ENCODE measurements around the gene IRGC. TPM values are rescaled to one million over a fixed set of nuclear protein-coding genes. Genes with fewer than 3 reads are reported as not detected.

Gene IRGC
- total and polyA plus RNA-seq, 2 of the 13 experiments (the other 11 are each of a cell fraction or from before 2014, with no cell fraction given): not detected

- TF ChIP-seq, protein P1, sequence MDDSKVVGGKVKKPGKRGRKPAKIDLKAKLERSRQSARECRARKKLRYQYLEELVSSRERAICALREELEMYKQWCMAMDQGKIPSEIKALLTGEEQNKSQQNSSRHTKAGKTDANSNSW (CRISPR knock-in tag; IDR thresholded peaks at IDR 0.05; ENCODE audit: borderline replicate concordance): no peak
- TF ChIP-seq FOSL1 (CRISPR knock-in tag; IDR thresholded peaks at IDR 0.05; ENCODE audit: borderline replicate concordance): no peak
- TF ChIP-seq, protein P2, sequence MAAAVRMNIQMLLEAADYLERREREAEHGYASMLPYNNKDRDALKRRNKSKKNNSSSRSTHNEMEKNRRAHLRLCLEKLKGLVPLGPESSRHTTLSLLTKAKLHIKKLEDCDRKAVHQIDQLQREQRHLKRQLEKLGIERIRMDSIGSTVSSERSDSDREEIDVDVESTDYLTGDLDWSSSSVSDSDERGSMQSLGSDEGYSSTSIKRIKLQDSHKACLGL (CRISPR knock-in tag; IDR thresholded peaks at IDR 0.05): no peak
- no peak for TF ChIP-seq NCOA1 (CRISPR knock-in tag; IDR thresholded peaks at IDR 0.05)
- TF ChIP-seq PAX8 (CRISPR knock-in tag; IDR thresholded peaks at IDR 0.05; ENCODE audit: borderline replicate concordance): no peak
- no peak for TF ChIP-seq BCL3 (CRISPR knock-in tag; IDR thresholded peaks at IDR 0.05)
- 0 out of 2 replicates have a peak, but pooled peaks have one; percentile 26 for TF ChIP-seq RXRA (CRISPR knock-in tag; IDR thresholded peaks at IDR 0.05)
- TF ChIP-seq KLF11 (CRISPR knock-in tag; IDR thresholded peaks at IDR 0.05): no peak
- TF ChIP-seq, protein P3, sequence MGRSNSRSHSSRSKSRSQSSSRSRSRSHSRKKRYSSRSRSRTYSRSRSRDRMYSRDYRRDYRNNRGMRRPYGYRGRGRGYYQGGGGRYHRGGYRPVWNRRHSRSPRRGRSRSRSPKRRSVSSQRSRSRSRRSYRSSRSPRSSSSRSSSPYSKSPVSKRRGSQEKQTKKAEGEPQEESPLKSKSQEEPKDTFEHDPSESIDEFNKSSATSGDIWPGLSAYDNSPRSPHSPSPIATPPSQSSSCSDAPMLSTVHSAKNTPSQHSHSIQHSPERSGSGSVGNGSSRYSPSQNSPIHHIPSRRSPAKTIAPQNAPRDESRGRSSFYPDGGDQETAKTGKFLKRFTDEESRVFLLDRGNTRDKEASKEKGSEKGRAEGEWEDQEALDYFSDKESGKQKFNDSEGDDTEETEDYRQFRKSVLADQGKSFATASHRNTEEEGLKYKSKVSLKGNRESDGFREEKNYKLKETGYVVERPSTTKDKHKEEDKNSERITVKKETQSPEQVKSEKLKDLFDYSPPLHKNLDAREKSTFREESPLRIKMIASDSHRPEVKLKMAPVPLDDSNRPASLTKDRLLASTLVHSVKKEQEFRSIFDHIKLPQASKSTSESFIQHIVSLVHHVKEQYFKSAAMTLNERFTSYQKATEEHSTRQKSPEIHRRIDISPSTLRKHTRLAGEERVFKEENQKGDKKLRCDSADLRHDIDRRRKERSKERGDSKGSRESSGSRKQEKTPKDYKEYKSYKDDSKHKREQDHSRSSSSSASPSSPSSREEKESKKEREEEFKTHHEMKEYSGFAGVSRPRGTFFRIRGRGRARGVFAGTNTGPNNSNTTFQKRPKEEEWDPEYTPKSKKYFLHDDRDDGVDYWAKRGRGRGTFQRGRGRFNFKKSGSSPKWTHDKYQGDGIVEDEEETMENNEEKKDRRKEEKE (IDR thresholded peaks at IDR 0.05): no peak
- peak; percentile 25; the same call in 1 of the 2 replicates for TF ChIP-seq ARID5B (CRISPR knock-in tag; IDR thresholded peaks at IDR 0.05)
- TF ChIP-seq, protein P4, sequence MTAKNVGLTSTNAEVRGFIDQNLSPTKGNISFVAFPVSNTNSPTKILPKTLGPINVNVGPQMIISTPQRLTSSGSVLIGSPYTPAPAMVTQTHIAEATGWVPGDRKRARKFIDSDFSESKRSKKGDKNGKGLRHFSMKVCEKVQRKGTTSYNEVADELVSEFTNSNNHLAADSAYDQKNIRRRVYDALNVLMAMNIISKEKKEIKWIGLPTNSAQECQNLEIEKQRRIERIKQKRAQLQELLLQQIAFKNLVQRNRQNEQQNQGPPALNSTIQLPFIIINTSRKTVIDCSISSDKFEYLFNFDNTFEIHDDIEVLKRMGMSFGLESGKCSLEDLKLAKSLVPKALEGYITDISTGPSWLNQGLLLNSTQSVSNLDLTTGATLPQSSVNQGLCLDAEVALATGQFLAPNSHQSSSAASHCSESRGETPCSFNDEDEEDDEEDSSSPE (CRISPR knock-in tag; IDR thresholded peaks at IDR 0.05): no peak
- no peak for TF ChIP-seq TMF1 (CRISPR knock-in tag; IDR thresholded peaks at IDR 0.05; ENCODE audit: low read depth)
- no peak for TF ChIP-seq REST (IDR thresholded peaks at IDR 0.05; ENCODE audit: borderline replicate concordance in 1 of 2, low read depth in 1 of 2, low read length in 2 of 2)
- no peak for TF ChIP-seq IKZF1 (IDR thresholded peaks at IDR 0.05)
- TF ChIP-seq REXO4 (CRISPR knock-in tag; IDR thresholded peaks at IDR 0.05; ENCODE audit: borderline replicate concordance): no peak
- TF ChIP-seq ZKSCAN1 (IDR thresholded peaks at IDR 0.05; ENCODE audit: low read length): no peak
Measured at GRCh38 chr19:43707158-43707712, 8.6 kb upstream of the IRGC start (continued).

Measured in HepG2 (cell line).